Measurements from ENCODE around the gene VEGFB. TPM values are rescaled to one million over a fixed set of nuclear protein-coding genes. Genes with fewer than 3 reads are reported as not detected.

VEGFB gene
- total and polyA plus RNA-seq, 2 of the 8 experiments (the other 6 are each of a cell fraction or from before 2014, with no cell fraction given) = 9.3 to 49.6 TPM

- no peak for TF ChIP-seq CHD7 (IDR thresholded peaks at IDR 0.05; ENCODE audit: insufficient replicate concordance, low read length)
- TF ChIP-seq MAX (IDR thresholded peaks at IDR 0.05) = no peak
- TF ChIP-seq RFX5 (IDR thresholded peaks at IDR 0.05; ENCODE audit: borderline replicate concordance, low read depth, low read length) = no peak
- no peak for TF ChIP-seq SIX5 (IDR thresholded peaks at IDR 0.05; ENCODE audit: low read depth, low read length)
- TF ChIP-seq NANOG (IDR thresholded peaks at IDR 0.05; ENCODE audit: insufficient read depth, low read depth, low read length, poor library complexity, severe bottlenecking) = no peak
- no peak for TF ChIP-seq RXRA (IDR thresholded peaks at IDR 0.05; ENCODE audit: insufficient read depth, low read depth, low read length)
- TF ChIP-seq CBX5 (IDR thresholded peaks at IDR 0.05; ENCODE audit: low read depth, low read length) = no peak
- no peak for TF ChIP-seq YY1 (IDR thresholded peaks at IDR 0.05; ENCODE audit: low read depth, low read length)
Measured at GRCh38 chr11:64278576-64279190, 44.3 kb downstream of the VEGFB start (continued).

Data from H1 (cell line).